SK-N-SH (cell line): Measurements from ENCODE around the gene RREB1. TPM values are rescaled to one million over a fixed set of nuclear protein-coding genes. Genes with fewer than 3 reads are reported as not detected.

Experiments
- CTCF ChIA-PET: fragments of 300-600, 350-600 bp; formaldehyde crosslinking; extraction: SDS; loops from one replicate; lab custom pipeline; 2021; lab: Yijun Ruan, JAX
- POLR2A ChIA-PET: fragments of 350-600 bp; sonication (Branson Sonifier 250); formaldehyde crosslinking; extraction: SDS; loops from one replicate; lab custom pipeline; 2020; ENCODE audit warnings: antibody characterized with exemption, inconsistent platforms; lab: Yijun Ruan, JAX
- DNase-seq: peaks from one replicate; pipeline ENCODE4 v3.0.0; 2012
- H2AFZ ChIP-seq: fragments of 200-600 bp; sonication (generic); 2 replicates; pipeline ENCODE4 v1.8.1; 2016; ENCODE audit warnings: antibody characterized with exemption, mild to moderate bottlenecking, low read depth
- H3F3A ChIP-seq: fragments of 200-600 bp; sonication (generic); replicated peaks from 2 replicates; pipeline ENCODE3; 2016; ENCODE audit warnings: antibody characterized with exemption, mild to moderate bottlenecking; ENCODE audit not compliant: insufficient read depth
- H3K27ac ChIP-seq, 2 experiments: fragments of 200-500 bp in 1 of 2; fragments of 200-600 bp in 1 of 2; sonication (Bioruptor generic) in 1 of 2; sonication (generic), shearing (Covaris generic) in 1 of 2; 2 replicates each; pipeline versions ENCODE4 v1.5.1 to v1.6.1; 2014 to 2016; ENCODE audit warnings: low read depth in 2 of 2, inconsistent platforms in 1 of 2, low read length in 1 of 2, mild to moderate bottlenecking in 1 of 2, mixed read lengths in 1 of 2
- H3K27me3 ChIP-seq: fragments of 200-600 bp; sonication (generic), shearing (Covaris generic); 2 replicates; pipeline ENCODE4 v1.6.1; 2016; ENCODE audit warnings: mixed run types; ENCODE audit not compliant: insufficient read depth
- H3K36me3 ChIP-seq, 2 experiments: fragments of 200-500 bp in 1 of 2; fragments of 200-600 bp in 1 of 2; sonication (Bioruptor generic) in 1 of 2; sonication (generic) in 1 of 2; replicated peaks in 1 of 2; 2 replicates each; pipeline versions ENCODE3 to v1.5.1; 2014 to 2016; ENCODE audit warnings: low read length in 1 of 2, mild to moderate bottlenecking in 1 of 2; ENCODE audit not compliant: insufficient read depth in 2 of 2, control insufficient read depth in 1 of 2
- H3K4me1 ChIP-seq, 2 experiments: fragments of 200-500 bp in 1 of 2; fragments of 200-600 bp in 1 of 2; sonication (Bioruptor generic) in 1 of 2; sonication (generic), shearing (Covaris generic) in 1 of 2; 2 replicates each; pipeline versions ENCODE4 v1.5.1 to v1.6.1; 2014 to 2016; ENCODE audit warnings: low read depth in 1 of 2, low read length in 1 of 2, mixed run types in 1 of 2; ENCODE audit not compliant: insufficient read depth in 2 of 2, control insufficient read depth in 1 of 2
- H3K4me2 ChIP-seq: fragments of 200-600 bp; sonication (generic), shearing (Covaris generic); 2 replicates; pipeline ENCODE4 v1.6.1; 2017; ENCODE audit warnings: mixed run types
- H3K4me3 ChIP-seq, 2 experiments: fragments of 200-500 bp in 1 of 2; fragments of 200-600 bp in 1 of 2; sonication (Bioruptor generic) in 1 of 2; sonication (generic), shearing (Covaris generic) in 1 of 2; 2 replicates each; pipeline versions ENCODE4 v1.5.1 to v1.8.1; 2014 to 2016; ENCODE audit warnings: low read depth in 2 of 2, inconsistent platforms in 1 of 2, low read length in 1 of 2, mild to moderate bottlenecking in 1 of 2, mixed read lengths in 1 of 2, moderate library complexity in 1 of 2
- H3K79me2 ChIP-seq: fragments of 200-600 bp; sonication (generic); 2 replicates; pipeline ENCODE4 v1.8.1; 2017; ENCODE audit warnings: mild to moderate bottlenecking; ENCODE audit not compliant: insufficient read depth
- H3K9ac ChIP-seq: fragments of 200-600 bp; sonication (generic); 2 replicates; pipeline ENCODE4 v1.6.1; 2017; ENCODE audit warnings: mixed run types
- H3K9me2 ChIP-seq: fragments of 200-600 bp; sonication (generic); 2 replicates; pipeline ENCODE4 v1.6.1; 2017; ENCODE audit warnings: mixed run types
- H3K9me3 ChIP-seq: fragments of 200-600 bp; sonication (generic); 2 replicates; pipeline ENCODE4 v1.6.1; 2017; ENCODE audit warnings: mixed run types, mild to moderate bottlenecking, moderate library complexity
- H4K20me1 ChIP-seq: fragments of 200-600 bp; sonication (generic); 2 replicates; pipeline ENCODE4 v1.6.1; 2017; ENCODE audit warnings: mild to moderate bottlenecking, mixed run types; ENCODE audit not compliant: insufficient read depth
- EP300 ChIP-seq, 2 experiments: IDR thresholded peaks; 2 replicates each; pipeline versions ENCODE4 v1.4.0 to v1.6.1; 2012; ENCODE audit warnings: borderline replicate concordance in 1 of 2, low read depth in 1 of 2, low read length in 1 of 2
- FOXM1 ChIP-seq: IDR thresholded peaks from 2 replicates; pipeline ENCODE4 v1.4.0; 2012; ENCODE audit warnings: low read depth, mild to moderate bottlenecking
- GABPA ChIP-seq: IDR thresholded peaks from 2 replicates; pipeline ENCODE4 v1.4.0; 2012; ENCODE audit warnings: low read depth, mild to moderate bottlenecking
- NFIC ChIP-seq: IDR thresholded peaks from 2 replicates; pipeline ENCODE4 v1.4.0; 2012; ENCODE audit warnings: borderline replicate concordance
- NRF1 ChIP-seq: IDR thresholded peaks from 2 replicates; pipeline ENCODE4 v1.6.1; 2012; ENCODE audit warnings: low read depth, mild to moderate bottlenecking, low read length
- REST ChIP-seq: IDR thresholded peaks from 2 replicates; pipeline ENCODE4 v1.6.1; 2012; ENCODE audit warnings: mild to moderate bottlenecking, low read depth, low read length, moderate library complexity
- RXRA ChIP-seq: IDR thresholded peaks from 2 replicates; pipeline ENCODE4 v1.4.0; 2012; ENCODE audit warnings: low read depth, mild to moderate bottlenecking, borderline replicate concordance
- SMC3 ChIP-seq: IDR thresholded peaks from 2 replicates; pipeline ENCODE4 v1.6.1; 2012; ENCODE audit warnings: low read depth, low read length, improper control_type of control experiment
- USF2 ChIP-seq: fragments of 150-350 bp; IDR thresholded peaks from 2 replicates; pipeline ENCODE4 v1.6.1; 2017; ENCODE audit warnings: antibody characterized with exemption, low read length, low read depth, borderline replicate concordance
- WGBS: methylation state at CpG from one replicate; pipeline ENCODE4 v1.1.6; 2017; ENCODE audit warnings: low lambda C conversion rate; 5-methylcytosine and 5-hydroxymethylcytosine counted together
- polyA plus RNA-seq, 3 experiments: library from polyadenylated mRNA; depleted of rRNA; stranded (reverse); fragments of >200 nt; gene quantifications; 2 replicates each; pipeline ENCODE4 v1.2.3, GENCODE V29; 2012
- TF ChIP-seq, protein P1 (sequence below): fragments of 200-600 bp; sonication (generic); IDR thresholded peaks from 2 replicates; pipeline ENCODE4 v1.6.1; 2017; ENCODE audit warnings: antibody characterized with exemption, mild to moderate bottlenecking, moderate library complexity

The RREB1 gene
- polyA plus RNA-seq, 1 of the 3 experiments (the other 2 are of a cell fraction) = 2.0 TPM

DNA sequence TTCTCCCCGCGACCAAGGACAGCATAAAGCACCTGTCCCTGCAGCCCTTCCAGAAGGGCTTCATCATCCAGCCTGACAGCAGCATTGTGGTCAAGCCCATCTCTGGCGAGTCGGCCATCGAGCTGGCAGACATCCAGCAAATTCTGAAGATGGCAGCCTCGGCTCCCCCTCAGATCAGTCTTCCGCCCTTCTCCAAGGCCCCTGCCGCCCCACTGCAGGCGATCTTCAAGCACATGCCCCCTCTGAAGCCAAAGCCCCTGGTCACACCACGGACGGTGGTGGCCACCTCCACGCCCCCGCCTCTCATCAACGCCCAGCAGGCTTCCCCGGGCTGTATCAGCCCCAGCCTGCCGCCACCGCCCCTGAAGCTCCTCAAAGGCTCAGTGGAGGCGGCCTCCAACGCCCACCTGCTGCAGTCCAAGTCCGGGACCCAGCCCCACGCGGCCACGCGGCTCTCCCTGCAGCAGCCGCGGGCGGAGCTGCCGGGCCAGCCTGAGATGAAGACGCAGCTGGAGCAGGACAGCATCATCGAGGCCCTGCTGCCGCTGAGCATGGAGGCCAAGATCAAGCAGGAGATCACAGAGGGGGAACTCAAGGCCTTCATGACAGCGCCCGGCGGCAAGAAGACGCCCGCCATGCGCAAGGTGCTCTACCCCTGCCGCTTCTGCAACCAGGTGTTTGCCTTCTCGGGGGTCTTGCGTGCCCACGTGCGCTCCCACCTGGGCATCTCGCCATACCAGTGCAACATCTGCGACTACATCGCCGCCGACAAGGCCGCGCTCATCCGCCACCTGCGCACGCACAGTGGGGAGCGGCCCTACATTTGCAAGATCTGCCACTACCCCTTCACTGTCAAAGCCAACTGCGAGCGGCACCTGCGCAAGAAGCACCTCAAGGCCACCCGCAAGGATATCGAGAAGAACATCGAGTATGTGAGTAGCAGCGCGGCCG lies 121.9 kb downstream of the RREB1 start:
- H3K4me1 ChIP-seq = no peaks in the 10 kb centered on the region
- WGBS = 86% methylated on average over 49 of the region's 62 CpGs
- H3K36me3 ChIP-seq = peaks cover 11 to 26% of the 10 kb centered on the region in 2 experiments
- no peak overlapping the region for H3K4me2 ChIP-seq
- H2AFZ ChIP-seq = no peak overlapping the region
- no peak overlapping the region for H3K27ac ChIP-seq
- POLR2A ChIA-PET = no interaction called here
- peaks cover 4% of the 10 kb centered on the region for H3F3A ChIP-seq
- no peak overlapping the region for H3K9ac ChIP-seq
- TF ChIP-seq USF2 = no peak
- TF ChIP-seq FOXM1 = no peak
- no peak for TF ChIP-seq EP300 (IDR thresholded peaks at IDR 0.05; ENCODE audit: borderline replicate concordance in 1 of 2, low read depth in 1 of 2, low read length in 1 of 2)
- TF ChIP-seq REST = no peak
- TF ChIP-seq, protein P1, sequence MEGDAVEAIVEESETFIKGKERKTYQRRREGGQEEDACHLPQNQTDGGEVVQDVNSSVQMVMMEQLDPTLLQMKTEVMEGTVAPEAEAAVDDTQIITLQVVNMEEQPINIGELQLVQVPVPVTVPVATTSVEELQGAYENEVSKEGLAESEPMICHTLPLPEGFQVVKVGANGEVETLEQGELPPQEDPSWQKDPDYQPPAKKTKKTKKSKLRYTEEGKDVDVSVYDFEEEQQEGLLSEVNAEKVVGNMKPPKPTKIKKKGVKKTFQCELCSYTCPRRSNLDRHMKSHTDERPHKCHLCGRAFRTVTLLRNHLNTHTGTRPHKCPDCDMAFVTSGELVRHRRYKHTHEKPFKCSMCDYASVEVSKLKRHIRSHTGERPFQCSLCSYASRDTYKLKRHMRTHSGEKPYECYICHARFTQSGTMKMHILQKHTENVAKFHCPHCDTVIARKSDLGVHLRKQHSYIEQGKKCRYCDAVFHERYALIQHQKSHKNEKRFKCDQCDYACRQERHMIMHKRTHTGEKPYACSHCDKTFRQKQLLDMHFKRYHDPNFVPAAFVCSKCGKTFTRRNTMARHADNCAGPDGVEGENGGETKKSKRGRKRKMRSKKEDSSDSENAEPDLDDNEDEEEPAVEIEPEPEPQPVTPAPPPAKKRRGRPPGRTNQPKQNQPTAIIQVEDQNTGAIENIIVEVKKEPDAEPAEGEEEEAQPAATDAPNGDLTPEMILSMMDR = no peak
- TF ChIP-seq GABPA = no peak
- no peak for TF ChIP-seq RXRA
- H3K9me3 ChIP-seq = no peaks in the 10 kb centered on the region
- no peaks in the 10 kb centered on the region; the same call in 1 of the 2 replicates for H3K79me2 ChIP-seq
- H3K9me2 ChIP-seq = no peaks in the 10 kb centered on the region
- no peak for DNase-seq
- no peak overlapping the region for H3K4me3 ChIP-seq
- CTCF ChIA-PET = interaction anchor here (1.1 to 1.4 kb wide), 2 partner anchors 9 to 14 kb away, joined by 5 to 6 read pairs; no protein-coding TSS in a partner anchor
- no peaks in the 10 kb centered on the region for H3K27me3 ChIP-seq
- 0 out of 2 replicates have a peak, but pooled peaks cover 4% of the 10 kb centered on the region for H4K20me1 ChIP-seq

DNA sequence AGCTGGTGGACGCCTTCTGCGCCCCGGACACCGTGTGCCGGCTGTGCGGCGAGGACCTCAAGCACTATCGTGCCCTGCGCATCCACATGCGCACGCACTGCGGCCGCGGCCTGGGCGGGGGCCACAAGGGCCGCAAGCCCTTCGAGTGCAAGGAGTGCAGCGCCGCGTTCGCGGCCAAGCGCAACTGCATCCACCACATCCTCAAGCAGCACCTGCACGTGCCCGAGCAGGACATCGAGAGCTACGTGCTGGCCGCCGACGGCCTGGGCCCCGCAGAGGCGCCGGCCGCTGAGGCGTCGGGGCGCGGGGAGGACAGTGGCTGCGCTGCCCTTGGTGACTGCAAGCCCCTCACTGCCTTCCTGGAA lies 122.5 kb downstream of the RREB1 start:
- no peaks in the 10 kb centered on the region for H3K9me3 ChIP-seq
- peaks cover 3% of the 10 kb centered on the region; the same call in 1 of the 2 replicates for H3K79me2 ChIP-seq
- TF ChIP-seq, protein P1 = no peak
- TF ChIP-seq NFIC = no peak
- no peak for TF ChIP-seq NRF1
- TF ChIP-seq SMC3 = no peak
- 98% methylated on average over 9 of the region's 39 CpGs for WGBS
- H3K27me3 ChIP-seq = no peaks in the 10 kb centered on the region
- CTCF ChIA-PET = interaction anchor here (1.3 kb wide), 1 partner anchor 8 kb away, joined by 3 read pairs; no protein-coding TSS in a partner anchor
- POLR2A ChIA-PET = no interaction called here
- H3K27ac ChIP-seq = no peak overlapping the region
- H3K4me2 ChIP-seq = no peak overlapping the region
- H3K9ac ChIP-seq = no peak overlapping the region
- peaks cover 11 to 22% of the 10 kb centered on the region in 2 experiments for H3K36me3 ChIP-seq
- H3F3A ChIP-seq = peaks cover 4% of the 10 kb centered on the region
- no peak for DNase-seq
- H3K4me3 ChIP-seq = no peak overlapping the region
- no peak overlapping the region for H2AFZ ChIP-seq
- H4K20me1 ChIP-seq = 0 out of 2 replicates have a peak, but pooled peaks cover 4% of the 10 kb centered on the region
- no peaks in the 10 kb centered on the region for H3K9me2 ChIP-seq
- no peaks in the 10 kb centered on the region for H3K4me1 ChIP-seq
